WTC11 (cell line): Measurements from ENCODE around the gene PROB1.

ENCODE experiments used
- ATF1 ChIP-seq: sonication (generic); formaldehyde crosslinking; IDR thresholded peaks from 2 replicates; pipeline ENCODE4 v1.8.1; 2023; ENCODE audit warnings: mild to moderate bottlenecking, moderate library complexity, missing genetic modification reagents
- CREB1 ChIP-seq: sonication (generic); formaldehyde crosslinking; IDR thresholded peaks from 2 replicates; pipeline ENCODE4 v1.8.0; 2023; ENCODE audit warnings: mild to moderate bottlenecking, missing genetic modification reagents
- ETV6 ChIP-seq: sonication (generic); formaldehyde crosslinking; IDR thresholded peaks from 2 replicates; pipeline ENCODE4 v1.8.1; 2022; ENCODE audit warnings: mild to moderate bottlenecking, missing genetic modification reagents
- MXD4 ChIP-seq: fragments of 250-450 bp; sonication (Bioruptor Pico); IDR thresholded peaks from 2 replicates; pipeline ENCODE4 v1.8.0; 2021; ENCODE audit warnings: mild to moderate bottlenecking, moderate library complexity, borderline replicate concordance
- NFE2L1 ChIP-seq: sonication (generic); formaldehyde crosslinking; IDR thresholded peaks from 2 replicates; pipeline ENCODE4 v1.8.1; 2023; ENCODE audit warnings: missing genetic modification reagents
- TCF7 ChIP-seq: sonication (generic); formaldehyde crosslinking; IDR thresholded peaks from 2 replicates; pipeline ENCODE4 v1.8.0; 2022; ENCODE audit warnings: mild to moderate bottlenecking, low read depth, missing genetic modification reagents, moderate library complexity
- TF ChIP-seq, protein P1 (sequence below): sonication (generic); formaldehyde crosslinking; IDR thresholded peaks from 2 replicates; pipeline ENCODE4 v1.8.1; 2022; ENCODE audit warnings: low read depth, mild to moderate bottlenecking, moderate library complexity, missing genetic modification reagents, borderline replicate concordance
- TF ChIP-seq, protein P2 (sequence below): sonication (generic); formaldehyde crosslinking; IDR thresholded peaks from 2 replicates; pipeline ENCODE4 v1.8.1; 2023; ENCODE audit warnings: mild to moderate bottlenecking, missing genetic modification reagents
- TF ChIP-seq, protein P3 (sequence below): fragments of 200-600 bp; IDR thresholded peaks from 2 replicates; pipeline ENCODE4 v1.8.0; 2022; ENCODE audit warnings: antibody characterized with exemption
- TF ChIP-seq, protein P4 (sequence below): sonication (generic); formaldehyde crosslinking; IDR thresholded peaks from 2 replicates; pipeline ENCODE4 v1.8.1; 2023; ENCODE audit warnings: mild to moderate bottlenecking, missing genetic modification reagents
- TF ChIP-seq, protein P5 (sequence below): fragments of 250-450 bp; sonication (Bioruptor Pico); IDR thresholded peaks from 2 replicates; pipeline ENCODE4 v1.8.0; 2021; ENCODE audit warnings: mild to moderate bottlenecking

DNA sequence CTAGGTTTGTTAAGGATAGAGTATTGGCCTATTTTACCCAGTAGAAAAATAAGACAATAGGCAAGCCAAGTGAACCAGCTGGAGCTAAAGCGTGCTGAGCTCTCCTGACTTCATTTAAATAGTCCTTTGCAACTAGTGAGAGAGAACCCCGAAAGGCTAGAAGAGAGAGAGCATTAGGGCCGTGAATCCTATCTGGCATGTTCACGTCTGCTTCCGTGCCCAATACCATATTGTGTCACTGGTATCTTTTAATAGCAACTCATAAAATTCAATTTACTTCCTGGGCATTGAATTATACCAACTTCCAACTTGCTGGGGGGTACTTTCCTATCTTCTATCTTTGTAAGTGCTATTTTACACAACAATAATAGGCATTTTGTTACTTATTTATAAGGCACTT is 30.6 kb upstream of the PROB1 start:
- TF ChIP-seq ETV6 (CRISPR knock-in tag) = no peak
- no peak for TF ChIP-seq CREB1 (CRISPR knock-in tag)
- no peak for TF ChIP-seq MXD4 (CRISPR knock-in tag)
- TF ChIP-seq, protein P1, sequence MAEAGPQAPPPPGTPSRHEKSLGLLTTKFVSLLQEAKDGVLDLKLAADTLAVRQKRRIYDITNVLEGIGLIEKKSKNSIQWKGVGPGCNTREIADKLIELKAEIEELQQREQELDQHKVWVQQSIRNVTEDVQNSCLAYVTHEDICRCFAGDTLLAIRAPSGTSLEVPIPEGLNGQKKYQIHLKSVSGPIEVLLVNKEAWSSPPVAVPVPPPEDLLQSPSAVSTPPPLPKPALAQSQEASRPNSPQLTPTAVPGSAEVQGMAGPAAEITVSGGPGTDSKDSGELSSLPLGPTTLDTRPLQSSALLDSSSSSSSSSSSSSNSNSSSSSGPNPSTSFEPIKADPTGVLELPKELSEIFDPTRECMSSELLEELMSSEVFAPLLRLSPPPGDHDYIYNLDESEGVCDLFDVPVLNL (CRISPR knock-in tag) = no peak
- TF ChIP-seq, protein P2, sequence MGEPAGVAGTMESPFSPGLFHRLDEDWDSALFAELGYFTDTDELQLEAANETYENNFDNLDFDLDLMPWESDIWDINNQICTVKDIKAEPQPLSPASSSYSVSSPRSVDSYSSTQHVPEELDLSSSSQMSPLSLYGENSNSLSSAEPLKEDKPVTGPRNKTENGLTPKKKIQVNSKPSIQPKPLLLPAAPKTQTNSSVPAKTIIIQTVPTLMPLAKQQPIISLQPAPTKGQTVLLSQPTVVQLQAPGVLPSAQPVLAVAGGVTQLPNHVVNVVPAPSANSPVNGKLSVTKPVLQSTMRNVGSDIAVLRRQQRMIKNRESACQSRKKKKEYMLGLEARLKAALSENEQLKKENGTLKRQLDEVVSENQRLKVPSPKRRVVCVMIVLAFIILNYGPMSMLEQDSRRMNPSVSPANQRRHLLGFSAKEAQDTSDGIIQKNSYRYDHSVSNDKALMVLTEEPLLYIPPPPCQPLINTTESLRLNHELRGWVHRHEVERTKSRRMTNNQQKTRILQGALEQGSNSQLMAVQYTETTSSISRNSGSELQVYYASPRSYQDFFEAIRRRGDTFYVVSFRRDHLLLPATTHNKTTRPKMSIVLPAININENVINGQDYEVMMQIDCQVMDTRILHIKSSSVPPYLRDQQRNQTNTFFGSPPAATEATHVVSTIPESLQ (CRISPR knock-in tag) = no peak
- TF ChIP-seq, protein P3, sequence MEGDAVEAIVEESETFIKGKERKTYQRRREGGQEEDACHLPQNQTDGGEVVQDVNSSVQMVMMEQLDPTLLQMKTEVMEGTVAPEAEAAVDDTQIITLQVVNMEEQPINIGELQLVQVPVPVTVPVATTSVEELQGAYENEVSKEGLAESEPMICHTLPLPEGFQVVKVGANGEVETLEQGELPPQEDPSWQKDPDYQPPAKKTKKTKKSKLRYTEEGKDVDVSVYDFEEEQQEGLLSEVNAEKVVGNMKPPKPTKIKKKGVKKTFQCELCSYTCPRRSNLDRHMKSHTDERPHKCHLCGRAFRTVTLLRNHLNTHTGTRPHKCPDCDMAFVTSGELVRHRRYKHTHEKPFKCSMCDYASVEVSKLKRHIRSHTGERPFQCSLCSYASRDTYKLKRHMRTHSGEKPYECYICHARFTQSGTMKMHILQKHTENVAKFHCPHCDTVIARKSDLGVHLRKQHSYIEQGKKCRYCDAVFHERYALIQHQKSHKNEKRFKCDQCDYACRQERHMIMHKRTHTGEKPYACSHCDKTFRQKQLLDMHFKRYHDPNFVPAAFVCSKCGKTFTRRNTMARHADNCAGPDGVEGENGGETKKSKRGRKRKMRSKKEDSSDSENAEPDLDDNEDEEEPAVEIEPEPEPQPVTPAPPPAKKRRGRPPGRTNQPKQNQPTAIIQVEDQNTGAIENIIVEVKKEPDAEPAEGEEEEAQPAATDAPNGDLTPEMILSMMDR = no peak
- TF ChIP-seq, protein P4, sequence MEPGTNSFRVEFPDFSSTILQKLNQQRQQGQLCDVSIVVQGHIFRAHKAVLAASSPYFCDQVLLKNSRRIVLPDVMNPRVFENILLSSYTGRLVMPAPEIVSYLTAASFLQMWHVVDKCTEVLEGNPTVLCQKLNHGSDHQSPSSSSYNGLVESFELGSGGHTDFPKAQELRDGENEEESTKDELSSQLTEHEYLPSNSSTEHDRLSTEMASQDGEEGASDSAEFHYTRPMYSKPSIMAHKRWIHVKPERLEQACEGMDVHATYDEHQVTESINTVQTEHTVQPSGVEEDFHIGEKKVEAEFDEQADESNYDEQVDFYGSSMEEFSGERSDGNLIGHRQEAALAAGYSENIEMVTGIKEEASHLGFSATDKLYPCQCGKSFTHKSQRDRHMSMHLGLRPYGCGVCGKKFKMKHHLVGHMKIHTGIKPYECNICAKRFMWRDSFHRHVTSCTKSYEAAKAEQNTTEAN (CRISPR knock-in tag) = no peak
- no peak for TF ChIP-seq TCF7
- TF ChIP-seq, protein P5, sequence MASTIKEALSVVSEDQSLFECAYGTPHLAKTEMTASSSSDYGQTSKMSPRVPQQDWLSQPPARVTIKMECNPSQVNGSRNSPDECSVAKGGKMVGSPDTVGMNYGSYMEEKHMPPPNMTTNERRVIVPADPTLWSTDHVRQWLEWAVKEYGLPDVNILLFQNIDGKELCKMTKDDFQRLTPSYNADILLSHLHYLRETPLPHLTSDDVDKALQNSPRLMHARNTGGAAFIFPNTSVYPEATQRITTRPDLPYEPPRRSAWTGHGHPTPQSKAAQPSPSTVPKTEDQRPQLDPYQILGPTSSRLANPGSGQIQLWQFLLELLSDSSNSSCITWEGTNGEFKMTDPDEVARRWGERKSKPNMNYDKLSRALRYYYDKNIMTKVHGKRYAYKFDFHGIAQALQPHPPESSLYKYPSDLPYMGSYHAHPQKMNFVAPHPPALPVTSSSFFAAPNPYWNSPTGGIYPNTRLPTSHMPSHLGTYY (CRISPR knock-in tag) = no peak
- no peak for TF ChIP-seq ATF1 (CRISPR knock-in tag)
- no peak for TF ChIP-seq NFE2L1 (CRISPR knock-in tag)
